WERI-Rb-1 (cell line): ENCODE results near the gene COX7A2L.

Experiments used
- DNase-seq: peaks from one replicate; pipeline ENCODE4 v3.0.0-alpha.2; 2020
- H3K27ac ChIP-seq: fragments of 250-450 bp; sonication (Bioruptor Pico); 2 replicates; pipeline ENCODE4 v1.5.1; 2020; ENCODE audit warnings: mild to moderate bottlenecking, moderate library complexity
- H3K27me3 ChIP-seq: fragments of 250-450 bp; sonication (Bioruptor Pico); 2 replicates; pipeline ENCODE4 v1.5.1; 2021; ENCODE audit warnings: mild to moderate bottlenecking, low read depth, moderate library complexity; ENCODE audit not compliant: insufficient read depth, severe bottlenecking
- H3K36me3 ChIP-seq: fragments of 250-450 bp; sonication (Bioruptor Pico); 2 replicates; pipeline ENCODE4 v1.5.1; 2020; ENCODE audit warnings: mild to moderate bottlenecking, moderate library complexity
- H3K4me3 ChIP-seq: 2 replicates; pipeline ENCODE4 v1.5.1; 2011; ENCODE audit warnings: low read depth, mild to moderate bottlenecking, control low read depth, low read length
- H3K9me3 ChIP-seq: fragments of 250-450 bp; sonication (Bioruptor Pico); 2 replicates; pipeline ENCODE4 v1.5.1; 2021; ENCODE audit warnings: mild to moderate bottlenecking, moderate library complexity; ENCODE audit not compliant: severe bottlenecking
- TF ChIP-seq, protein P1 (sequence below): IDR thresholded peaks from 2 replicates; pipeline ENCODE4 v1.5.1; 2011; ENCODE audit warnings: low read depth, mild to moderate bottlenecking, control low read depth, inconsistent platforms, low read length

The COX7A2L gene

GRCh38 chr2:42315844-42316470 is 45.1 kb downstream of the COX7A2L start:
- H3K27ac ChIP-seq, result no peak overlapping the region

GRCh38 chr2:42314892-42315468 is 46.0 kb downstream of the COX7A2L start:
- peaks cover 26% of the 10 kb centered on the region for H3K36me3 ChIP-seq
- TF ChIP-seq, protein P1, sequence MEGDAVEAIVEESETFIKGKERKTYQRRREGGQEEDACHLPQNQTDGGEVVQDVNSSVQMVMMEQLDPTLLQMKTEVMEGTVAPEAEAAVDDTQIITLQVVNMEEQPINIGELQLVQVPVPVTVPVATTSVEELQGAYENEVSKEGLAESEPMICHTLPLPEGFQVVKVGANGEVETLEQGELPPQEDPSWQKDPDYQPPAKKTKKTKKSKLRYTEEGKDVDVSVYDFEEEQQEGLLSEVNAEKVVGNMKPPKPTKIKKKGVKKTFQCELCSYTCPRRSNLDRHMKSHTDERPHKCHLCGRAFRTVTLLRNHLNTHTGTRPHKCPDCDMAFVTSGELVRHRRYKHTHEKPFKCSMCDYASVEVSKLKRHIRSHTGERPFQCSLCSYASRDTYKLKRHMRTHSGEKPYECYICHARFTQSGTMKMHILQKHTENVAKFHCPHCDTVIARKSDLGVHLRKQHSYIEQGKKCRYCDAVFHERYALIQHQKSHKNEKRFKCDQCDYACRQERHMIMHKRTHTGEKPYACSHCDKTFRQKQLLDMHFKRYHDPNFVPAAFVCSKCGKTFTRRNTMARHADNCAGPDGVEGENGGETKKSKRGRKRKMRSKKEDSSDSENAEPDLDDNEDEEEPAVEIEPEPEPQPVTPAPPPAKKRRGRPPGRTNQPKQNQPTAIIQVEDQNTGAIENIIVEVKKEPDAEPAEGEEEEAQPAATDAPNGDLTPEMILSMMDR, result no peak
- no peaks in the 10 kb centered on the region for H3K27me3 ChIP-seq
- no peak overlapping the region for H3K27ac ChIP-seq
- H3K9me3 ChIP-seq, result no peaks in the 10 kb centered on the region
- H3K4me3 ChIP-seq, result no peak overlapping the region
- no peak for DNase-seq

More at GRCh38 chr2:42315844-42316470, 45.1 kb downstream of the COX7A2L start:
- DNase-seq, result no peak
- H3K27me3 ChIP-seq, result no peaks in the 10 kb centered on the region
- TF ChIP-seq, protein P1, result no peak
- peaks cover 29% of the 10 kb centered on the region for H3K36me3 ChIP-seq
- no peaks in the 10 kb centered on the region for H3K9me3 ChIP-seq
- no peak overlapping the region for H3K4me3 ChIP-seq

DNA sequence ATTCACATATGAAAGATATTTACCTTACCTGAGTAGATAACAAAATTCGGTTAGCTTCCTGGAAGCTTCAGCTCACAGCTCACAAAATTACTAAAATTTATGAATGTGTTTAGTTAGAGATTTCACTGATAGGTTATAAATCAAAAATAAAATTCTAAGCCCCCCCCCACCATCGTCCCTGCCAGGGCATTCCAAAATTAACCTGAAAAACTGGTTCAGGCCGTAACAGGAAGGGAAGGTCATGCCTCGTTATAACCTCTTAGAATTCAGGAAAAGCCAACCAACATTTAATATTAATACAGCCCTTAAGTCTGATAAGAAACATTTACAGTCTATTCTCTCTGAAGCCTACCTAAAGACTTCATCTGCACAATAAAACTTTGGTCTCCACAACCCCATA is 48.9 kb downstream of the COX7A2L start:
- Histone ChIP-seq H3K36me3 (peaks cover 10% of the 10 kb centered on the region), H3K27me3 (no peaks in the 10 kb centered on the region), H3K9me3 (no peaks in the 10 kb centered on the region), H3K4me3 (no peak overlapping the region), H3K27ac (no peak overlapping the region)
- no peak for DNase-seq
- TF ChIP-seq, protein P1, result no peak

GRCh38 chr2:42310007-42310515 is 51.0 kb downstream of the COX7A2L start:
- H3K27ac ChIP-seq, result no peak overlapping the region
- no peaks in the 10 kb centered on the region for H3K9me3 ChIP-seq
- no peak for DNase-seq
- TF ChIP-seq, protein P1, result no peak
- H3K36me3 ChIP-seq, result peaks cover 3% of the 10 kb centered on the region
- H3K27me3 ChIP-seq, result no peaks in the 10 kb centered on the region
- H3K4me3 ChIP-seq, result no peak overlapping the region

DNA sequence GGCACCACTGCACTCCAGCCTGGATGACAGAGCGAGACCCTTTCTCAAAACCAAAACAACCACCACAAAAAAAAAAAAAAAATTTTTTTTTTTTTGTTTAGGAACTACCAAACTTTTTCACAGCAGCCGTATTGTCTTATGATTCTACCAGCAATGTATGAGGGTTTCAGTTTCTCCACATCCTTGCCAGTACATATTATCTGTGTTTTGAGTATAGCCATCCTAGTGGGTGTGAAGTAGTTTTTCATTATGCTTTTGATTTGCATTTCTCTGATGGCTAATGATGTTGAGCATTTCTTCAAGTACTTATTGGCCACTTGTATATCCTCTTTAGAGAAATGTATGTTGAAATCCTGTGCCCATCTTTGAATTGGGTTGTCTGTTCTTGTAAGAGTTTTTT is 51.7 kb downstream of the COX7A2L start:
- no peaks in the 10 kb centered on the region for H3K9me3 ChIP-seq
- no peaks in the 10 kb centered on the region for H3K27me3 ChIP-seq
- TF ChIP-seq, protein P1, result no peak
- peaks cover 9% of the 10 kb centered on the region for H3K36me3 ChIP-seq
- no peak overlapping the region for H3K4me3 ChIP-seq
- no peak for DNase-seq
- H3K27ac ChIP-seq, result no peak overlapping the region
